ENCODE measurements around the gene OPHN1.
A peak's percentile ranks its signal among the peaks of the same experiment; 100 is the strongest.

Gene OPHN1

DNA sequence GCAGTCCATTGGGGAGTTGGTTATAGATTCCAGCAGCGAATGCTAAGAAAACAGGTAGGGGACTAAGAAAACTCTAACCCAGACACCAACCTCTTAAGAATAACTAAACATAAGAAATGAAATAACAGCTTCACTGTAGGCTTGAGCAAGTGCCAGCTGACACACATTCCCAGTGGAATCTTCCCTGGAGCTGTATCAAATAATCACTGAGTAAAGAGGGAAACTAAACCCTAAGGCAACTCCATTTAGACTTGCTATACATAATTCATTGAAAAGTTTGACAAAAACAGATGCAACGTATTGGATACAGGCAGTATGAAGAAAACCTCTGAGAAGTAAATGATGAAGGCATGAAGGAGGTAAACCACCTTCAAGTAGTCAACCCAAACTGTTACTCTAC lies 293.5 kb downstream of the OPHN1 start:
- no peak for DNase-seq (ENCODE audit: low read depth in 2 of 2)
- TF ChIP-seq, protein P1, sequence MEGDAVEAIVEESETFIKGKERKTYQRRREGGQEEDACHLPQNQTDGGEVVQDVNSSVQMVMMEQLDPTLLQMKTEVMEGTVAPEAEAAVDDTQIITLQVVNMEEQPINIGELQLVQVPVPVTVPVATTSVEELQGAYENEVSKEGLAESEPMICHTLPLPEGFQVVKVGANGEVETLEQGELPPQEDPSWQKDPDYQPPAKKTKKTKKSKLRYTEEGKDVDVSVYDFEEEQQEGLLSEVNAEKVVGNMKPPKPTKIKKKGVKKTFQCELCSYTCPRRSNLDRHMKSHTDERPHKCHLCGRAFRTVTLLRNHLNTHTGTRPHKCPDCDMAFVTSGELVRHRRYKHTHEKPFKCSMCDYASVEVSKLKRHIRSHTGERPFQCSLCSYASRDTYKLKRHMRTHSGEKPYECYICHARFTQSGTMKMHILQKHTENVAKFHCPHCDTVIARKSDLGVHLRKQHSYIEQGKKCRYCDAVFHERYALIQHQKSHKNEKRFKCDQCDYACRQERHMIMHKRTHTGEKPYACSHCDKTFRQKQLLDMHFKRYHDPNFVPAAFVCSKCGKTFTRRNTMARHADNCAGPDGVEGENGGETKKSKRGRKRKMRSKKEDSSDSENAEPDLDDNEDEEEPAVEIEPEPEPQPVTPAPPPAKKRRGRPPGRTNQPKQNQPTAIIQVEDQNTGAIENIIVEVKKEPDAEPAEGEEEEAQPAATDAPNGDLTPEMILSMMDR (IDR thresholded peaks at IDR 0.05; ENCODE audit: low read depth, low read length), result no peak
- H3K4me3 ChIP-seq (replicated peaks in 1 of 2; ENCODE audit: low read depth in 2 of 2, low read length in 2 of 2), result no peak overlapping the region

GRCh38 chrX:68133181-68133580 lies 300.1 kb downstream of the OPHN1 start:
- DNase-seq (ENCODE audit: low read depth in 2 of 2), result no peak
- TF ChIP-seq, protein P1 (IDR thresholded peaks at IDR 0.05; ENCODE audit: low read depth, low read length), result no peak
- no peak overlapping the region for H3K4me3 ChIP-seq (replicated peaks in 1 of 2; ENCODE audit: low read depth in 2 of 2, low read length in 2 of 2)

GRCh38 chrX:68132749-68133148 lies 300.5 kb downstream of the OPHN1 start:
- TF ChIP-seq, protein P1 (IDR thresholded peaks at IDR 0.05; ENCODE audit: low read depth, low read length), result no peak
- no peak overlapping the region for H3K4me3 ChIP-seq (replicated peaks in 1 of 2; ENCODE audit: low read depth in 2 of 2, low read length in 2 of 2)
- DNase-seq (ENCODE audit: low read depth in 2 of 2), result no peak

- H3K4me3 ChIP-seq (replicated peaks in 1 of 2; ENCODE audit: low read depth in 2 of 2, low read length in 2 of 2), result no peak overlapping the region
- no peak for DNase-seq (ENCODE audit: low read depth in 2 of 2)
- TF ChIP-seq, protein P1 (IDR thresholded peaks at IDR 0.05; ENCODE audit: low read depth, low read length), result no peak
Observed at GRCh38 chrX:68121835-68122234, 311.5 kb downstream of the OPHN1 start.

DNA sequence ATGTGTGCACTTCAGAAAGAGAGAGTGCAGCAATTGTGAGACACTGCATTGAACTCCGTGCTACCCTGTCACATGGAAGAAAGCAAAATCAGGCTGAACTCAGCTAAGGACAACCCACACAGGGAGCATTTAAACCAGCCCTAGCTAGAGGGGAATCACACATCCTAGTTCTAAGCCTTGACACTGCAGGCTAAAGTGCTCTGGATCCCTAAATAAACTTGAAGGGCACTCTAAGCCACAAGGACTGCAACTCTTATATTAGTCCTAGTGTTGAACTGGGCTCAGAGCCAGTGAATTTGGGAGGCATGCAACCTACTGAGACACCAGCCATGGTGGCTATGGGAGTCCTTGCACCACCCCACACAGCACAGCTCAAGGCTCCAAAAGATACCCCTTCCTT lies 311.9 kb downstream of the OPHN1 start:
- TF ChIP-seq, protein P1 (IDR thresholded peaks at IDR 0.05; ENCODE audit: low read depth, low read length), result no peak

GRCh38 chrX:68115371-68115770 lies 317.9 kb downstream of the OPHN1 start:
- DNase-seq (ENCODE audit: low read depth in 2 of 2), result no peak
- TF ChIP-seq, protein P1 (IDR thresholded peaks at IDR 0.05; ENCODE audit: low read depth, low read length), result no peak
- H3K4me3 ChIP-seq (replicated peaks in 1 of 2; ENCODE audit: low read depth in 2 of 2, low read length in 2 of 2), result no peak overlapping the region

More for the DNA sequence above, 311.9 kb downstream of the OPHN1 start:
- H3K4me3 ChIP-seq (replicated peaks in 1 of 2; ENCODE audit: low read depth in 2 of 2, low read length in 2 of 2), result no peak overlapping the region
- DNase-seq (ENCODE audit: low read depth in 2 of 2), result no peak

- peak; percentile 6 to 48 for DNase-seq (ENCODE audit: low read depth in 2 of 2)
- H3K4me3 ChIP-seq (replicated peaks in 1 of 2; ENCODE audit: low read depth in 2 of 2, low read length in 2 of 2), result no peak overlapping the region
- TF ChIP-seq, protein P1 (IDR thresholded peaks at IDR 0.05; ENCODE audit: low read depth, low read length), result no peak
Observed at GRCh38 chrX:68114573-68115129, 318.6 kb downstream of the OPHN1 start.
